GM06990 (cell line): Measurements from ENCODE around the gene ZNF536.
"Not testable (repeated sequence)": the region's sequence is repeated elsewhere in the genome, so short reads cannot be mapped to it uniquely, and the experiment has no call there.

Source experiments
- DNase-seq: peaks from one replicate; pipeline ENCODE4 v3.0.0-alpha.2; 2011; ENCODE audit not compliant: insufficient read length; ENCODE audit errors: extremely low read depth
- H3K27me3 ChIP-seq: replicated peaks from 2 replicates; pipeline ENCODE4 v1.6.0; 2011; ENCODE audit warnings: low read length; ENCODE audit not compliant: control insufficient read depth, insufficient read depth
- H3K36me3 ChIP-seq: 2 replicates; pipeline ENCODE4 v1.5.1; 2011; ENCODE audit warnings: low read length; ENCODE audit not compliant: control insufficient read depth, insufficient read depth
- H3K4me3 ChIP-seq: replicated peaks from 2 replicates; pipeline ENCODE4 v1.5.1; 2011; ENCODE audit warnings: low read depth, mild to moderate bottlenecking, control low read depth, low read length
- TF ChIP-seq, protein P1 (sequence below): IDR thresholded peaks from 2 replicates; pipeline ENCODE4 v1.5.1; 2011; ENCODE audit warnings: low read length, control low read depth, mild to moderate bottlenecking, inconsistent platforms; ENCODE audit not compliant: insufficient read depth, poor library complexity, severe bottlenecking

ZNF536 gene

DNA sequence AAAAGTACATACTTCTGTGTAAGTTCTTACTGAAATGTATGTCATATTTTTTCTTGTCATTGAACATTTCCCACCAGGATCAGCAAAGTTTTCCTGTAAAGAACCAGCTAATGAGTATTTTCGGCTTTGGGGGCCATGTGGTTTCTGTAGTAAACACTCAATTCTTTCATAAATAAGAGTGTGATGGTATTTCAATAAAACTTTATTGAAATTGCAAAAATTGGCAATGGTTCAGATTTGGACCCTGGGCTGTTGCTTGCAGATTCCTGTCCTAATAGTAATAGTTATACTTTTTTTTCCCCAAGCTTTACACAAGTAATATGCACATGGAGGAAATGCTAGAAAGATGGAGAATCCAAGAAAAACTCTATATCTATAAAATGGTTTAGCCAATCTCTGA is 83.7 kb downstream of the ZNF536 start:
- Histone ChIP-seq H3K4me3 (no peak overlapping the region), H3K27me3 (no peaks in the 10 kb centered on the region), H3K36me3 (no peaks in the 10 kb centered on the region)
- TF ChIP-seq, protein P1, sequence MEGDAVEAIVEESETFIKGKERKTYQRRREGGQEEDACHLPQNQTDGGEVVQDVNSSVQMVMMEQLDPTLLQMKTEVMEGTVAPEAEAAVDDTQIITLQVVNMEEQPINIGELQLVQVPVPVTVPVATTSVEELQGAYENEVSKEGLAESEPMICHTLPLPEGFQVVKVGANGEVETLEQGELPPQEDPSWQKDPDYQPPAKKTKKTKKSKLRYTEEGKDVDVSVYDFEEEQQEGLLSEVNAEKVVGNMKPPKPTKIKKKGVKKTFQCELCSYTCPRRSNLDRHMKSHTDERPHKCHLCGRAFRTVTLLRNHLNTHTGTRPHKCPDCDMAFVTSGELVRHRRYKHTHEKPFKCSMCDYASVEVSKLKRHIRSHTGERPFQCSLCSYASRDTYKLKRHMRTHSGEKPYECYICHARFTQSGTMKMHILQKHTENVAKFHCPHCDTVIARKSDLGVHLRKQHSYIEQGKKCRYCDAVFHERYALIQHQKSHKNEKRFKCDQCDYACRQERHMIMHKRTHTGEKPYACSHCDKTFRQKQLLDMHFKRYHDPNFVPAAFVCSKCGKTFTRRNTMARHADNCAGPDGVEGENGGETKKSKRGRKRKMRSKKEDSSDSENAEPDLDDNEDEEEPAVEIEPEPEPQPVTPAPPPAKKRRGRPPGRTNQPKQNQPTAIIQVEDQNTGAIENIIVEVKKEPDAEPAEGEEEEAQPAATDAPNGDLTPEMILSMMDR: no peak
- DNase-seq: no peak

DNA sequence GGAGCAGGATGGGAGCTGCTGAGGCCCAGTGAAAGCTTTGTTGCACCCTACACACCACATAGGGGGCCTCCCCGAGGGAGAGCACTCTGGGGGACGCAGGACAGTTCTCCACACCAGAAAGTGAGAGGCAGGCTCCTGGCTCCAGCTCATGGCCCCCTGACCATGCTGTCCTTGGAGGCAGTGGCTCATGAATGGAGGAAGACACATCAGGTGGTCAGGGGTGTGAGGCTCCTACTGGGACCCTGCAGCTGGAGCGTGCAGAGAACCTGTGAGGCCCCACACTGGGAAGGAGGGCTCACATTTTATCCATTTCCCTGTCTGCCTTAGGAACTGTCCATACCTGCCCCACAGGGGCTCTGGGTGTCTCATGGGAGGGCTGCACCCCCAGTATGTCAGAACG is 85.3 kb downstream of the ZNF536 start:
- no peak for DNase-seq
- Histone ChIP-seq H3K27me3 (no peaks in the 10 kb centered on the region), H3K4me3 (no peak overlapping the region), H3K36me3 (no peaks in the 10 kb centered on the region)
- TF ChIP-seq, protein P1: no peak

DNA sequence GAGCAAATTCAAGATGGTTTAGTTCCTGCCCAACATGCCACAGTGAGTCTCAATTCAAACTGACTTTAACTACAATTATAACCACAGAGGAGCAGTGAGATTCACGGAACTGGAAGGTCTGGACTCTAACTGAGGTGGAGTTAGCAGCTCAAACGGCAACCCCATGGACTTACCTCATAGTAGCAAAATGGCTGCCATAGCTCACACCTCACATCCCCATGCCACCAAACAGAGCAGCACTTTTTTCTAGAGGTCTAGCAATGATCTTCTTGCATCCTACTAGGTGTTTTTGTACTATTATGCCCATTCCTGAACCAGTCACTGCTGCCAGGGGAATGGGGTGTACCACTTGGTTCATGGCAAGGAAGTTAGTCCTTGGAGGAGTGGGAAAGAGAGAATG is 87.7 kb downstream of the ZNF536 start:
- Histone ChIP-seq H3K36me3 (no peaks in the 10 kb centered on the region), H3K27me3 (no peaks in the 10 kb centered on the region), H3K4me3 (no peak overlapping the region)
- TF ChIP-seq, protein P1: no peak
- no peak for DNase-seq

DNA sequence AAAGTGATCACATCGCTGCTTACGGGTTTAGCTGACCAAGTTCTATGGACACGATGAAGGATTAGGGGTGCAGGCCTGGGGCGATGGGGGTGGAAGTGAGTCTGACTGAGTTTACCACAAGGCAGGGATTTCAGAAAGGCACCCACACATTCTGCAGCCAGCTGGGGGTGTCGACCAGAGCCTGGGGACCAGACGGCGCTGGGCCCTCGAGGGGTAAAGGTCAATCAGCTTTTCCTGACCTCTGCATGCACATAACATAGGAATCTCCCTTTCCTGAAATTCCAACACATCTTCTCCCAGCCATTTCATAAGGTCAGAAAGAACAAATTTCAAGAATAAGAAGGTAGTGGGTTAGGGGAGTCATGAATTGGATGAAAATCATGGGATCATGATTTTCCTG is 92.0 kb downstream of the ZNF536 start:
- TF ChIP-seq, protein P1: no peak
- H3K27me3 ChIP-seq: no peaks in the 10 kb centered on the region
- no peaks in the 10 kb centered on the region for H3K36me3 ChIP-seq
- no peak overlapping the region for H3K4me3 ChIP-seq
- DNase-seq: no peak

DNA sequence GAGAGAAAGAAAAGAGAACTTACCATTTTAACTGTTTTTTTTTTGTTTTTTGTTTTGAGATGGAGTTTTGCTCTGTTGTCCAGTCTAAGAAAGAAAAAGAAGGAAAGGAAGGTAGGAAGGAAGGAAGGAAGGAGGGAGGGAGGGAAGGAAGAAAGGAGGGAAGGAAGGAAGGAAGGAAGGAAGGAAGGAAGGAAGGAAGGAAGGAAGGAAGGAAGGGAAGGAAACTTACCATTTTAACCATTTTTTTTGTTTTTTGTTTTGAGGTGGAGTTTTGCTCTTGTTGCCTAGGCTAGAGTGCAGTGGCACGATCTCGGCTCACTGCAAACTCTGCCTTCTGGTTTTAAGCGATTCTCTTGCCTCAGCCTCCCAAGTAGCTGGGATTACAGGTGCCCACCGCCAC is 94.4 kb downstream of the ZNF536 start:
- H3K4me3 ChIP-seq, H3K27me3 ChIP-seq, H3K36me3 ChIP-seq, DNase-seq: not testable (repeated sequence)

DNA sequence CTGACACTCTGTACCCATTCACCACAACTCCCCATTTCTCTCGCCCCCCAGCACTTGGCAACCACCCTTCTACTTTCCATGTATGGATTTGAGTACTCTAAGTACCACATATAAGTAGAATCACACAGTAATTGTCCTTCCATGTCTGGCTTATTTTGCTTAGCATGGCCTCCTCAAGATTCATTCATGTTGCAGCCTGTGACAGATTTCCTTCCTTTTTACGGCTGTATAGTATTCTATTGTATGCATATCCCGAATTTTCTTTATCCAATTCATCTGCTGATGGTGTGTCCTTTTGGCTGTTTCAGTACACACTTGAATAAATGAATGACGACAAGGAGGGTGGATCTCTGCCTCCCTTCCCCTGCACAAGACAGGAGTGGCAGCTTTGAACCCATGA is 95.1 kb downstream of the ZNF536 start:
- TF ChIP-seq, protein P1: no peak
- Histone ChIP-seq H3K36me3 (no peaks in the 10 kb centered on the region), H3K4me3 (no peak overlapping the region), H3K27me3 (no peaks in the 10 kb centered on the region)
- no peak for DNase-seq
